ENCODE data around the gene SVOP.
"Not testable (repeated sequence)": the region's sequence is repeated elsewhere in the genome, so short reads cannot be mapped to it uniquely, and the experiment has no call there.

DNA sequence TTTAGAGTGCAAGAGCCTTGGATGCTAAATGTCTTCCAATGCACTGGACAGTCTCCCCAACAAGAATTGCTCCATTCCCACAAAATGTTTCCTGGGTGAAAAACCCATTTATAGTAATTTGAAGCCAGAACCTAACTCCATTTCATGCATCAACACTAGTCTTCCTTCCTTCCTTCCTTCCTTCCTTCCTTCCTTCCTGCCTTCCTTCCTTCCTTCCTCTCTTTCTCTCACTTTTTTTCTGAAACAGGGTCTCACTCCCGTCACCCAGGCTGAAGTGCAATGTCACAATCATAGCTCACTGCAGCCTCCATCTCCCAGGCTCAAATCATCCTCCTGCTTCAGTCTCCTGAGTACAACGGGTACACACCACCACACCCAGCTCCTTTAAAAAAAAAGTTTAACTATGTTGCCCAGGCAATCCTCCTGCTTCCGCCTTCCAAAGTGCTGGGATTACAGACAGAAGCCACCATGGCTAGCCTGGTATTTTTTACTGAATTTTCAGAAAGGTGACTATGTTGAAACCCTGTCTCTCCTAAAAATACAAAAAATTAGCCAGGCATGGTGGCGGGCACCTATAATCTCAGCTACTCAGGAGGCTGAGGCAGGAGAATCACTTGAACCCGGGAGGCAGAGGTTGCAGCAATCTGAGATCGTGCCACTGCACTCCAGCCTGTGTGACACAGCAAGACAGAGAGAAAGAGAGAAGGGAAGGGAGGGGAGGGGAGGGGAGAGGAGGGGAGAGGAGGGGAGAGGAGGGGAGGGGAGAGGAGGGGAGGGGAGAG lies 161.5 kb downstream of the SVOP start:
- TF ChIP-seq, protein P1, sequence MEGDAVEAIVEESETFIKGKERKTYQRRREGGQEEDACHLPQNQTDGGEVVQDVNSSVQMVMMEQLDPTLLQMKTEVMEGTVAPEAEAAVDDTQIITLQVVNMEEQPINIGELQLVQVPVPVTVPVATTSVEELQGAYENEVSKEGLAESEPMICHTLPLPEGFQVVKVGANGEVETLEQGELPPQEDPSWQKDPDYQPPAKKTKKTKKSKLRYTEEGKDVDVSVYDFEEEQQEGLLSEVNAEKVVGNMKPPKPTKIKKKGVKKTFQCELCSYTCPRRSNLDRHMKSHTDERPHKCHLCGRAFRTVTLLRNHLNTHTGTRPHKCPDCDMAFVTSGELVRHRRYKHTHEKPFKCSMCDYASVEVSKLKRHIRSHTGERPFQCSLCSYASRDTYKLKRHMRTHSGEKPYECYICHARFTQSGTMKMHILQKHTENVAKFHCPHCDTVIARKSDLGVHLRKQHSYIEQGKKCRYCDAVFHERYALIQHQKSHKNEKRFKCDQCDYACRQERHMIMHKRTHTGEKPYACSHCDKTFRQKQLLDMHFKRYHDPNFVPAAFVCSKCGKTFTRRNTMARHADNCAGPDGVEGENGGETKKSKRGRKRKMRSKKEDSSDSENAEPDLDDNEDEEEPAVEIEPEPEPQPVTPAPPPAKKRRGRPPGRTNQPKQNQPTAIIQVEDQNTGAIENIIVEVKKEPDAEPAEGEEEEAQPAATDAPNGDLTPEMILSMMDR (IDR thresholded peaks at IDR 0.05): not testable (repeated sequence)
- not testable (repeated sequence) for TF ChIP-seq POLR2A (IDR thresholded peaks at IDR 0.05)

All from Peyer's patch (tissue), 4 donors.